MCF 10A (cell line): ENCODE data around the gene BANF2. TPM values are rescaled to one million over a fixed set of nuclear protein-coding genes. Genes with fewer than 3 reads are reported as not detected.

Experiments
- BruUV-seq: library from RNA; stranded (reverse); fragments of 400-500 nt; replicated peaks from 2 replicates; lab custom pipeline; 2021; lab: Mats Ljungman, UMichigan
- CTCF ChIA-PET: fragments of 300-600 bp; sonication (Branson Sonifier 250); formaldehyde crosslinking; extraction: SDS; loops from one replicate; lab custom pipeline; 2021; ENCODE audit warnings: antibody characterized with exemption, inconsistent platforms; lab: Yijun Ruan, JAX
- POLR2A ChIA-PET: fragments of 300-600, 350-650 bp; sonication (Branson Sonifier 250); formaldehyde crosslinking; extraction: SDS; loops from one replicate; lab custom pipeline; 2020; ENCODE audit warnings: antibody characterized with exemption, inconsistent platforms; lab: Yijun Ruan, JAX
- DNase-seq: peaks from one replicate; pipeline ENCODE4 v3.0.0-alpha.2; 2018; ENCODE audit not compliant: unreplicated experiment
- H3K27ac Mint-ChIP-seq: one replicate; pipeline ENCODE4 v1.8.0; 2022; ENCODE audit warnings: mild to moderate bottlenecking, low read depth, mixed read lengths; ENCODE audit not compliant: unreplicated experiment
- H3K27me3 Mint-ChIP-seq: one replicate; pipeline ENCODE4 v1.8.0; 2022; ENCODE audit warnings: mixed read lengths; ENCODE audit not compliant: insufficient read depth, unreplicated experiment
- H3K36me3 Mint-ChIP-seq: one replicate; pipeline ENCODE4 v1.8.0; 2022; ENCODE audit warnings: mild to moderate bottlenecking, moderate library complexity, mixed read lengths; ENCODE audit not compliant: insufficient read depth, unreplicated experiment
- H3K4me1 Mint-ChIP-seq: one replicate; pipeline ENCODE4 v1.8.0; 2022; ENCODE audit warnings: mixed read lengths; ENCODE audit not compliant: insufficient read depth, unreplicated experiment
- H3K4me3 Mint-ChIP-seq: one replicate; pipeline ENCODE4 v1.8.0; 2022; ENCODE audit warnings: mild to moderate bottlenecking, moderate library complexity, mixed read lengths; ENCODE audit not compliant: unreplicated experiment
- H3K9me3 Mint-ChIP-seq: one replicate; pipeline ENCODE4 v1.8.0; 2022; ENCODE audit warnings: mixed read lengths; ENCODE audit not compliant: unreplicated experiment
- CTCF ChIP-seq: fragments of 200-600 bp; IDR thresholded peaks from one replicate; pipeline ENCODE4 v1.8.0; 2022; ENCODE audit warnings: antibody characterized with exemption, mild to moderate bottlenecking; ENCODE audit not compliant: unreplicated experiment
- intact Hi-C: fragments of 100-400 bp; cut with micrococcal nuclease; formaldehyde crosslinking; loops from 2 replicates; pipeline ENCODE4 v1.14.1; 2022
- total RNA-seq: library from RNA; stranded (reverse); gene quantifications from 2 replicates; pipeline ENCODE4 v1.2.3, GENCODE V29; 2022

Gene BANF2
- total RNA-seq, 1 experiment from 2014 or later, result not detected

- CTCF ChIA-PET, result interaction anchor here (0.6 to 1.2 kb wide), 5 partner anchors 9 to 417 kb away, joined by 3 read pairs; partner anchors contain the start of gene RRBP1
- Mint-ChIP-seq H3K27ac (no peak overlapping the region), H3K4me1 (no peaks in the 10 kb centered on the region), H3K27me3 (peaks cover 12% of the 10 kb centered on the region), H3K36me3 (no peaks in the 10 kb centered on the region), H3K4me3 (no peak overlapping the region), H3K9me3 (peaks cover 14% of the 10 kb centered on the region)
- no peak for DNase-seq
- POLR2A ChIA-PET, result interaction anchor here (0.6 to 1.0 kb wide), 2 partner anchors 25 to 52 kb away, joined by 3 to 4 read pairs; partner anchors contain the start of gene RRBP1
- no TSS peak for BruUV-seq
- intact Hi-C loops, result no loop called here
- TF ChIP-seq CTCF, result no peak
Measured at GRCh38 chr20:17733767-17734304, 34.1 kb downstream of the BANF2 start.

GRCh38 chr20:17734374-17734773 is 34.6 kb downstream of the BANF2 start:
- CTCF ChIA-PET, result interaction anchor here (0.6 to 0.7 kb wide), 2 partner anchors 122 to 161 kb away, joined by 3 read pairs; no protein-coding TSS in a partner anchor
- Mint-ChIP-seq H3K27ac (no peak overlapping the region), H3K36me3 (no peaks in the 10 kb centered on the region), H3K4me3 (no peak overlapping the region), H3K4me1 (no peaks in the 10 kb centered on the region), H3K27me3 (peaks cover 11% of the 10 kb centered on the region), H3K9me3 (peaks cover 14% of the 10 kb centered on the region)
- TF ChIP-seq CTCF, result no peak
- intact Hi-C loops, result no loop called here
- POLR2A ChIA-PET, result no interaction called here
- no TSS peak for BruUV-seq
- DNase-seq, result no peak

- Mint-ChIP-seq H3K27ac (no peak overlapping the region), H3K4me3 (no peak overlapping the region), H3K4me1 (no peaks in the 10 kb centered on the region), H3K9me3 (peaks cover 14% of the 10 kb centered on the region), H3K27me3 (peaks cover 6% of the 10 kb centered on the region), H3K36me3 (no peaks in the 10 kb centered on the region)
- no peak for TF ChIP-seq CTCF
- intact Hi-C loops, result no loop called here
- no TSS peak for BruUV-seq
- peak; percentile 15 for DNase-seq
- CTCF ChIA-PET, result interaction anchor here (0.6 to 0.8 kb wide), 3 partner anchors 12 to 231 kb away, joined by 3 to 4 read pairs (median 3); no protein-coding TSS in a partner anchor
- POLR2A ChIA-PET, result no interaction called here
Measured at GRCh38 chr20:17735206-17735804, 35.5 kb downstream of the BANF2 start.

GRCh38 chr20:17735959-17736621 is 36.3 kb downstream of the BANF2 start:
- POLR2A ChIA-PET, result no interaction called here

More at GRCh38 chr20:17735959-17736621, 36.3 kb downstream of the BANF2 start:
- H3K9me3 Mint-ChIP-seq, result peaks cover 14% of the 10 kb centered on the region
- BruUV-seq, result no TSS peak
- no peak overlapping the region for H3K4me3 Mint-ChIP-seq
- H3K27ac Mint-ChIP-seq, result no peak overlapping the region
- intact Hi-C loops, result no loop called here
- TF ChIP-seq CTCF, result no peak
- H3K27me3 Mint-ChIP-seq, result no peaks in the 10 kb centered on the region
- H3K36me3 Mint-ChIP-seq, result no peaks in the 10 kb centered on the region
- no peaks in the 10 kb centered on the region for H3K4me1 Mint-ChIP-seq
- CTCF ChIA-PET, result interaction anchor here (0.6 to 0.8 kb wide), 2 partner anchors 12 to 232 kb away, joined by 3 to 4 read pairs; no protein-coding TSS in a partner anchor
- no peak for DNase-seq
